ENCODE data around the gene RNF215. TPM values are rescaled to one million over a fixed set of nuclear protein-coding genes. Genes with fewer than 3 reads are reported as not detected.

RNF215 gene
- total and polyA plus RNA-seq, 10 of the 15 experiments (the other 5 are each of a cell fraction or from before 2014, with no cell fraction given), result 0.31 to 7.6 (median 3.0) TPM; not detected in 1

DNA sequence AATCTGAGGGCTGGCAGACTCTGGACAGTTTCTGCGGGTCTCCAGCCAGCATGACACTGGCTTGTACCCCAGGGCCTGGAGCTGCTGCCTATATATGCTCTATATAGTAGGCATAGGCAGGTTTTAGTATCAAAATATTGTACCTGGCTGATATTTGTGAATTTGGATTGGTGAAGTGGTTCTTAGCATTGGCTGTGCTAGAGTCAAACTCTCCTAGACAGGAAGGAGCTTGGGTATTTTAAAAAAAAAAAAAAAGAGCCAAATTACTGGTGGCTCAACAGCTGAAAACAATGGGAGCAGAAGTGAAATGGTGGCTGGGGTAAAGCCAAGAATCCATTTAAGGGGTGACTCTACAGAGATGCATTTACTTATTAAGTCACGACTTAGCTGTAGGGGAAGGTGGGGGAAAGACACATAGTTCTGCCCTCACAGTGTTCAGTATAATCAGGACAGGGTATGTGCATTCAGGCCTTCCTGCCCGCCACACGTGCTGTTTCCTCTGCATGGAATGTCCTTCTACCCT lies 27.4 kb upstream of the RNF215 start:
- FAIRE-seq (no peak), ATAC-seq (no peak), DNase-seq (ENCODE audit: low read depth, low spot score) (no peak)
- ChIA-PET RAD21 (ENCODE audit: unreplicated experiment) (interaction anchor here (1.3 kb wide), 1 partner anchor 9 kb away, joined by 5 read pairs; no protein-coding TSS in a partner anchor), CTCF (interaction anchor here (0.8 to 2.4 kb wide), 3 partner anchors 8 to 22 kb away, joined by 3 to 9 read pairs (median 3); no protein-coding TSS in a partner anchor), SMC1A (ENCODE audit: uncharacterized antibody, unreplicated experiment) (interaction anchor here (1.2 to 1.7 kb wide), 4 partner anchors 9 to 22 kb away, joined by 4 to 6 read pairs (median 4); partner anchors contain the start of gene MTFP1), POLR2A (interaction anchor here (0.6 to 1.1 kb wide), 2 partner anchors 9 to 21 kb away, joined by 3 to 4 read pairs; no protein-coding TSS in a partner anchor)
- intact Hi-C loops (cut with micrococcal nuclease; ENCODE audit: unreplicated experiment) (no loop called here), in situ Hi-C loops (cut with MboI) (no loop called here)
- Histone ChIP-seq H3K4me3 (no peak overlapping the region), H3K79me2 (ENCODE audit: control insufficient read depth, insufficient read depth, low read length) (no peaks in the 10 kb centered on the region), H3K9ac (ENCODE audit: control insufficient read depth, insufficient read depth, low read length) (no peak overlapping the region), H3K4me1 (ENCODE audit: control insufficient read depth, insufficient read depth, low read length) (no peaks in the 10 kb centered on the region), H3K9me3 (replicated peaks; ENCODE audit: control insufficient read depth, insufficient read depth, low read length) (no peaks in the 10 kb centered on the region), H2AFZ (ENCODE audit: control insufficient read depth, low read depth, low read length) (no peak overlapping the region), H4K20me1 (ENCODE audit: control insufficient read depth, insufficient read depth) (no peaks in the 10 kb centered on the region), H3K27me3 (replicated peaks in 1 of 2; ENCODE audit: control insufficient read depth in 2 of 2, insufficient read depth in 2 of 2, low read length in 1 of 2) (no peaks in the 10 kb centered on the region), H3K4me2 (ENCODE audit: control insufficient read depth, insufficient read depth) (no peak overlapping the region), H3K36me3 (ENCODE audit: control insufficient read depth in 2 of 2, insufficient read depth in 2 of 2, low read length in 1 of 2) (peaks cover 0 to 12% of the 10 kb centered on the region in 2 experiments; a peak in 2 of 4 replicates), H3K27ac (ENCODE audit: control insufficient read depth, insufficient read depth) (no peak overlapping the region)
- TF ChIP-seq IKZF2 (IDR thresholded peaks at IDR 0.05) (no peak), ETV6 (conservative IDR thresholded peaks at IDR 0.05 in 1 of 2, IDR thresholded peaks at IDR 0.05 in 1 of 2; ENCODE audit: borderline replicate concordance in 1 of 2, low read depth in 1 of 2) (no peak)
- TF ChIP-seq, protein P1, sequence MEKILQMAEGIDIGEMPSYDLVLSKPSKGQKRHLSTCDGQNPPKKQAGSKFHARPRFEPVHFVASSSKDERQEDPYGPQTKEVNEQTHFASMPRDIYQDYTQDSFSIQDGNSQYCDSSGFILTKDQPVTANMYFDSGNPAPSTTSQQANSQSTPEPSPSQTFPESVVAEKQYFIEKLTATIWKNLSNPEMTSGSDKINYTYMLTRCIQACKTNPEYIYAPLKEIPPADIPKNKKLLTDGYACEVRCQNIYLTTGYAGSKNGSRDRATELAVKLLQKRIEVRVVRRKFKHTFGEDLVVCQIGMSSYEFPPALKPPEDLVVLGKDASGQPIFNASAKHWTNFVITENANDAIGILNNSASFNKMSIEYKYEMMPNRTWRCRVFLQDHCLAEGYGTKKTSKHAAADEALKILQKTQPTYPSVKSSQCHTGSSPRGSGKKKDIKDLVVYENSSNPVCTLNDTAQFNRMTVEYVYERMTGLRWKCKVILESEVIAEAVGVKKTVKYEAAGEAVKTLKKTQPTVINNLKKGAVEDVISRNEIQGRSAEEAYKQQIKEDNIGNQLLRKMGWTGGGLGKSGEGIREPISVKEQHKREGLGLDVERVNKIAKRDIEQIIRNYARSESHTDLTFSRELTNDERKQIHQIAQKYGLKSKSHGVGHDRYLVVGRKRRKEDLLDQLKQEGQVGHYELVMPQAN (conservative IDR thresholded peaks at IDR 0.05), result no peak
- 82% methylated on average over 4 of the region's 4 CpGs for WGBS (ENCODE audit: insufficient coverage, insufficient replicate concordance, low lambda C conversion rate, missing lambda C conversion rate)
- BruUV-seq (replicated peaks), result no TSS peak

All from GM12878 (cell line).